Dendritic cell treated with granulocyte-macrophage colony-stimulating factor and Interleukin-4, amounts not matched to agents 40 ng/mL and 50 ng/mL, for 4 days (primary cell): ENCODE data around the gene SIRPA.

ENCODE experiments used
- H3K27ac Mint-ChIP-seq: one replicate; pipeline ENCODE4 v1.8.0; 2022; ENCODE audit warnings: mild to moderate bottlenecking, mixed read lengths
- H3K27me3 Mint-ChIP-seq: one replicate; pipeline ENCODE4 v1.8.0; 2022; ENCODE audit warnings: mild to moderate bottlenecking, mixed read lengths
- H3K36me3 Mint-ChIP-seq: one replicate; pipeline ENCODE4 v1.8.0; 2022; ENCODE audit warnings: low read depth, mixed read lengths
- H3K4me1 Mint-ChIP-seq: one replicate; pipeline ENCODE4 v1.8.0; 2022; ENCODE audit warnings: low read depth, mixed read lengths
- H3K4me3 Mint-ChIP-seq: one replicate; pipeline ENCODE4 v1.8.0; 2022; ENCODE audit warnings: mild to moderate bottlenecking, moderate library complexity, mixed read lengths
- H3K9me3 Mint-ChIP-seq: one replicate; pipeline ENCODE4 v1.8.0; 2022; ENCODE audit warnings: mixed read lengths
- intact Hi-C: fragments of 100-400 bp; cut with micrococcal nuclease; formaldehyde crosslinking; loops from one replicate; pipeline ENCODE4 v1.15.0; 2022

Gene SIRPA

DNA sequence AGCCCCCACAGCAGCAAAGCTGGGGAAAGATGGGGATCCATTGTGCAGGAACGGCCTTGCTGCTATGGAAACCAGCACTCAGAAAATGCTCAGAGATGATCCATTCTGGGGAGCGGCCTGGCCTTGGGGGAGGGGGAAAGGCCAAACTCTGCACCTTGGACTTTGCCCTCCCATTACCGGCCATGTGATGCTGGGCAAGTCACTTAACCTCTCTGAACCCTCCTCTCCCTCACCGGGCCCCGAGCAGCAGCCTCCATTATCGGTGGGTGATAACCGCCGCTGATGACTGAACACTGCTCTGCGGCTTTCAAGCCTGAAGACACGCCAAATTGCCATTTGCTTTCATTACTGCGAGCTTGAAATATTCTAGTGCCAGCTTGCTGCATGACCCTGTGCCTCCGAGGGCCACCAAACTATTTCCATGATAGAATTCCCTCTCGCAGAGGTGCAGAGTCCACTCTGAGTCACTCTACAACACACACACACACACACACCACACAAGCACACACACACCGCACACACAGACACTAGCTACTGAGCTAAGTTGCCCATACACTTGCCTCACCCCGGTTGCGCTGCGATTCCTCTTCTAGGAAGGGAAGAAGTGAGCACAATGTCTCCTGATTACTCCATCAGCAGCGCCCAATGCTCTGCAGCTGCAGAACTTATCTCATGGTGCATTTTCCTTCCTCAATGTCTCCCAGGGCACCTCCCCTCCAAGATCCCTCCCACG lies 20.6 kb upstream of the SIRPA start:
- intact Hi-C loops, result no loop called here
- H3K4me1 Mint-ChIP-seq, result peaks cover 65% of the 10 kb centered on the region
- H3K36me3 Mint-ChIP-seq, result no peaks in the 10 kb centered on the region
- H3K9me3 Mint-ChIP-seq, result peaks cover 6% of the 10 kb centered on the region
- H3K27ac Mint-ChIP-seq, result peak overlapping the region; percentile 76
- peak overlapping the region; percentile 53 for H3K4me3 Mint-ChIP-seq
- H3K27me3 Mint-ChIP-seq, result peaks cover 23% of the 10 kb centered on the region

GRCh38 chr20:1875183-1875554 lies 20.0 kb upstream of the SIRPA start:
- intact Hi-C loops, result no loop called here
- Mint-ChIP-seq H3K27me3 (peaks cover 28% of the 10 kb centered on the region), H3K4me3 (no peak overlapping the region), H3K36me3 (no peaks in the 10 kb centered on the region), H3K27ac (peak overlapping the region; percentile 76), H3K4me1 (peaks cover 62% of the 10 kb centered on the region), H3K9me3 (peaks cover 6% of the 10 kb centered on the region)

- peak overlapping the region; percentile 76 for H3K27ac Mint-ChIP-seq
- peaks cover 34% of the 10 kb centered on the region for H3K27me3 Mint-ChIP-seq
- H3K9me3 Mint-ChIP-seq, result peaks cover 6% of the 10 kb centered on the region
- no peaks in the 10 kb centered on the region for H3K36me3 Mint-ChIP-seq
- H3K4me3 Mint-ChIP-seq, result no peak overlapping the region
- H3K4me1 Mint-ChIP-seq, result peaks cover 62% of the 10 kb centered on the region
- intact Hi-C loops, result no loop called here
These were observed 19.4 kb upstream of the SIRPA start for GRCh38 chr20:1875762-1876161.

DNA sequence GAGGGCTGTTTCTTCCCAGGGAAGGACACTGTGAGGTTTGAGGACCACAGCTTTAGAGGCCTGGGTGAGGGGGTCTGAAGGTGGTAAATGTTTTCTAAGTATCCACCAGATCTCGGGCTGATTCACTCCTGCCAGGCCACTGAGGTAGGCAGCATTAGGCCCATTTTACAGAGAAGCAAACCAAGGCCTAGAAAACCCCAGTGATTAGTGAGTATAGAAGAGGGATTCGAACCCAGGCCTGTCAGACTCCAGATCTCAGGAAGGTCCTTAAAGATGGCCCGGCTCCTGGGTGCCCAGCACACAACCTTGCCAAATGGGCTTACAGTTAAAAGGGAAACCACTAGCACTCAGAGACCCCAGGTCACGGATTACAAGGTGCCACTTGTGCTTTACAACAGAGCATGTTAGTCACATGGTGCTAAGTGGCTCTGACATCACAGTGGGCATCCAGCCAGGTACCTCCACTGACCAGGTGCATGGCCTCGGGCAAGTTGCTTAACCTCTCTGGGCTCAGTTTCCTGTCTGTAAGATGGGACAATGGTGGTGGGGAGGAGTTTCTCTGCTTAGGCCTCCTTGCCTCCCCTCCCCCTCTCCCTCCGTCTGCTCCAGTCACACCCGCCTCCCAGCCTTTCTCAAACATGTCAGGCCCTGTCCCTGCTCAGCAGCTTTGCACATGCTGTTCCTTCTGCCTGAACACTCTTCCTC lies 18.8 kb upstream of the SIRPA start:
- H3K36me3 Mint-ChIP-seq, result no peaks in the 10 kb centered on the region
- peaks cover 6% of the 10 kb centered on the region for H3K9me3 Mint-ChIP-seq
- no peak overlapping the region for H3K27ac Mint-ChIP-seq

GRCh38 chr20:1876975-1877608 lies 18.1 kb upstream of the SIRPA start:
- H3K27me3 Mint-ChIP-seq, result peaks cover 46% of the 10 kb centered on the region
- no peaks in the 10 kb centered on the region for H3K36me3 Mint-ChIP-seq
- no peak overlapping the region for H3K4me3 Mint-ChIP-seq
- peaks cover 6% of the 10 kb centered on the region for H3K9me3 Mint-ChIP-seq
- H3K27ac Mint-ChIP-seq, result no peak overlapping the region
- intact Hi-C loops, result no loop called here
- H3K4me1 Mint-ChIP-seq, result peaks cover 62% of the 10 kb centered on the region

More for the DNA sequence above, 18.8 kb upstream of the SIRPA start:
- H3K4me1 Mint-ChIP-seq, result peaks cover 62% of the 10 kb centered on the region
- H3K27me3 Mint-ChIP-seq, result peaks cover 38% of the 10 kb centered on the region
- intact Hi-C loops, result no loop called here
- H3K4me3 Mint-ChIP-seq, result no peak overlapping the region

DNA sequence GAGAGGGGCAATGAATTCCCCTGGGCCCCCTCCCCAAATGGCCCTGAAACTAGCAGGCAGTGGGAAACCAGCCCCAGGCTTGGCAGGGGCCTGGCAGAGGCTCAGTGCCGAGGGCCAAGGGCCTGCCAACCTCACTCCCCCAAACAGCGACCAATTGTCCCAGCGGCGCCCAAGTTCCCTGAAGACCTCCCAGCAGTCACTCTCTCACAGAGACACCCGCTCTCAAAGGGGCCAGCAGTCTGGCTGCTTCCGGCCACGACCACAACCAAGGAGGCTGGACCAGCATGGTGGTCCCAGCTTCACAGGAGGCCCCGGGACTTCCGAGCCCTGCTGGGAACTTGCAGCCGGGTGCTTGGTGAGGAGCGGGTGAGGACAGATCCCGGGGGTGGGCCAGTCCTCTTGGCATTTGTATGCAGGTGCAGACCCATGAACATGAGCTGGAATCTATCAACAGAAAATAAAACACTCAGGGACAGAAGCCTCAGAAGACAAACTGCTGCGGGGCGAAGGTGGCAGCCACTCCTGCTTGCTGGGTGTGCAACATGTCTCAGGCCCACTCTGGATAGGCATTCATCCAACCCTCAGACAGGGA lies 17.5 kb upstream of the SIRPA start:
- no peaks in the 10 kb centered on the region for H3K36me3 Mint-ChIP-seq
- intact Hi-C loops, result no loop called here
- H3K4me3 Mint-ChIP-seq, result no peak overlapping the region
- H3K27ac Mint-ChIP-seq, result no peak overlapping the region
- peaks cover 50% of the 10 kb centered on the region for H3K27me3 Mint-ChIP-seq
- H3K4me1 Mint-ChIP-seq, result peaks cover 59% of the 10 kb centered on the region
- H3K9me3 Mint-ChIP-seq, result peaks cover 3% of the 10 kb centered on the region

GRCh38 chr20:1879369-1879768 lies 15.8 kb upstream of the SIRPA start:
- peaks cover 55% of the 10 kb centered on the region for H3K27me3 Mint-ChIP-seq
- intact Hi-C loops, result no loop called here
- H3K27ac Mint-ChIP-seq, result no peak overlapping the region
- no peak overlapping the region for H3K4me3 Mint-ChIP-seq
- no peaks in the 10 kb centered on the region for H3K9me3 Mint-ChIP-seq
- no peaks in the 10 kb centered on the region for H3K36me3 Mint-ChIP-seq
- peaks cover 60% of the 10 kb centered on the region for H3K4me1 Mint-ChIP-seq

GRCh38 chr20:1879934-1880333 lies 15.3 kb upstream of the SIRPA start:
- Mint-ChIP-seq H3K4me1 (peaks cover 56% of the 10 kb centered on the region), H3K27ac (no peak overlapping the region), H3K9me3 (no peaks in the 10 kb centered on the region), H3K36me3 (no peaks in the 10 kb centered on the region), H3K4me3 (no peak overlapping the region), H3K27me3 (peaks cover 59% of the 10 kb centered on the region)
- intact Hi-C loops, result loop anchor here (5.0 kb wide), 1 partner anchor 78 kb away; no protein-coding TSS in a partner anchor

DNA sequence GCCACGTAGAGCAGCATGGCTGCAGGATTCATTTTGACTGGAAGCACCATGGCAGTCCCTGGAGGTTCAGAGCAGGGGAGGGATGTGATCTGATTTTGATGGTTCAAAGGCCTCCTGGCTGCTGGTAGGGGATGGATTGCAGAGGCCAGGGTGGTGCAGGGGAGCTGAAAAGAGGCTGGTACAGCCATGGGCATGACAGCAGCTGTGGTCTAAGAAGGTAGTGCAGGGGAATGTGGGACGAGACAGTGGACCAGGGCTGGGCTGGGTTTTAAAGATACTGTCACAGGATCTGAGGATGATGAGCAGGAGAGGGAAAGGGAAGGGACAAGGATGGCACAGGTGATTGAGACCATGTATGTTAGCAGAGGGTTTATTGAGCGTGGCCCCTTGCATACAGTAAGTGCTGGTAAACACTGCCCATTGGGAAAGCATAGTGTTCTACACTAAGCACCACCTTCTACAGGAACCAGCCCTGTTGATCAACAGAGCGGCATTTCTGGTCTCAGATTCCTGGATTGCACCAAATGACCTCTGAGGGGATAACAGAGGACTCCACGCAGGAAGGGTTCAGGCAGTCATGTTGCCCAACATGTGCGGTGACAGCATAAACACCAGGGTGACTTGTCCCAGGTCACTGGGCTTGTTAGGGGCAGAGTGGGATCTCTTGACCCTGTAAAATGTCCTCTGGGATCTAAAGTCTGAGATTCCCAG lies 14.5 kb upstream of the SIRPA start:
- Mint-ChIP-seq H3K4me3 (no peak overlapping the region), H3K4me1 (peaks cover 50% of the 10 kb centered on the region), H3K36me3 (no peaks in the 10 kb centered on the region), H3K27ac (no peak overlapping the region), H3K27me3 (peaks cover 64% of the 10 kb centered on the region), H3K9me3 (no peaks in the 10 kb centered on the region)
- intact Hi-C loops, result loop anchor here (5.0 kb wide), 1 partner anchor 78 kb away; no protein-coding TSS in a partner anchor

DNA sequence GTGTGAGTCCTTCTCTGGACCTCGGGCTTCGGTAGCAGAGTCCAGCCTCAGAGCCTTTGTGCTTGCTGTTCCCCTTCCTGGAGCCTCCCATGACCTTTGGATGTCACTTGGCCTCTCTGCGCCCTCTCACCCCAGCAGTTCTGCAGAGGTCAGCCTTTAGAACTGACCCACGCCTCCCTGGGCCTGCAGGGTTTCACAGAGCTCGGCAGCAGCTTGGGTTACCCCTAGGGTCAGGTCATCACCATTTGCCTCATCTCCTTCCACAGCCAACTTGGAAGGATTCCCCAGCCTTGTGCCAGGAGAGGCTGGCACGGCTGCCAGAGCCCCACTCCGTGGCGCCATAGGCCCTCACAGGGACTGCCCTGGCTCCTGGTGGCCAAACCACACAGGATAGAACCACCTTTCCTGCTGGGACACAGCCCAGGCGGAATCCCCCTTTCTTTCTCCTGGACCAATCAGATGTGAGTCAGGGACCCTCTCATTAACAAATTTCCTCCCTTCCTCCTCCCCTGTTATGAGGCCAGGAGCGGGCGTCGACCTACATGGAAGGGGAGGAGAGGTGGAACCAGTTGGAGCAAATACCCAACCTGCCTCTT lies 13.9 kb upstream of the SIRPA start:
- intact Hi-C loops, result loop anchor here (5.0 kb wide), 1 partner anchor 79 kb away; no protein-coding TSS in a partner anchor
- peak overlapping the region; percentile 20 for H3K27ac Mint-ChIP-seq
- peaks cover 55% of the 10 kb centered on the region for H3K4me1 Mint-ChIP-seq
- H3K36me3 Mint-ChIP-seq, result no peaks in the 10 kb centered on the region
- H3K9me3 Mint-ChIP-seq, result no peaks in the 10 kb centered on the region
- H3K27me3 Mint-ChIP-seq, result peaks cover 71% of the 10 kb centered on the region
- H3K4me3 Mint-ChIP-seq, result no peak overlapping the region

DNA sequence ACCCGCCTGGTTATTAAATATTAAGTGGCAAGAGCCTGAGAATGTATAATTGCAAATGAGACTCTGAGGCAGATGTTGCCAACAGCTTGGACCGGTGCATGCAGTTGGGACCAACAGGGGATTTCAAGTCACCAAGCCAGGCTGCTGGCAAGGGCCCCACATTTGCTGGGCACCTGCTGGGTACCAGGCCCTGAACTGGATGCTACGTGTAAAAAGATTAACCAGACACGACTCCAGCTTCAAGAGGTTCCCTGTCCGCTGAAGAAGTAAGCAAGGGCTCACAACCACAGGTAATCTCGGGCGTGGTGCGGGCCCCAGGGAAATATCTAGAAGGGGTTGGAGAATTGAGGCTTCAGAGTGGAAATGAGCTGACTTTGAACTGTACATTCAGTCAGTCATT lies 13.2 kb upstream of the SIRPA start:
- Mint-ChIP-seq H3K27ac (no peak overlapping the region), H3K27me3 (peaks cover 73% of the 10 kb centered on the region), H3K9me3 (no peaks in the 10 kb centered on the region), H3K4me3 (no peak overlapping the region), H3K4me1 (peaks cover 57% of the 10 kb centered on the region), H3K36me3 (no peaks in the 10 kb centered on the region)
- intact Hi-C loops, result loop anchor here (5.0 kb wide), 1 partner anchor 80 kb away; no protein-coding TSS in a partner anchor

DNA sequence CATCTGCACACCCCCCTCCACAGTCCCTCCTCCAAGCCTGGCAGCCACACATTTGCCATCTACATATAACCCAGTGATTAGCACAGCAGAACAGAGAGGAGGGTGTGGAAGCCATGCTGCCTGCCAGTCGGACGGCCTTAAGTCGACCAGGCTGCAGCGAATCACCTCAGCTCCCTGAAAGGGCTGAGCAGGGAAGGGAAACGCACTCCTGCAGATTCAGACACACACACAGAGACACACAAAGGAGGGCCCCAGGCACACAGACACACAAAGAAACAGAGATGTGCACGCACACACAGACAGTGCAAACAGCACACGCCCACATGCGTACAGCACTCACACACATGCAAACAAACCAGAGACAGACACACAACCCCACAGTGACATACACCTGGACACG lies 11.2 kb upstream of the SIRPA start:
- H3K27ac Mint-ChIP-seq, result no peak overlapping the region
- peaks cover 68% of the 10 kb centered on the region for H3K27me3 Mint-ChIP-seq
- H3K4me1 Mint-ChIP-seq, result peaks cover 72% of the 10 kb centered on the region
- H3K4me3 Mint-ChIP-seq, result peak overlapping the region; percentile 2
- no peaks in the 10 kb centered on the region for H3K9me3 Mint-ChIP-seq
- H3K36me3 Mint-ChIP-seq, result peaks cover 6% of the 10 kb centered on the region
- intact Hi-C loops, result loop anchor here (5.0 kb wide), 1 partner anchor 82 kb away; no protein-coding TSS in a partner anchor

DNA sequence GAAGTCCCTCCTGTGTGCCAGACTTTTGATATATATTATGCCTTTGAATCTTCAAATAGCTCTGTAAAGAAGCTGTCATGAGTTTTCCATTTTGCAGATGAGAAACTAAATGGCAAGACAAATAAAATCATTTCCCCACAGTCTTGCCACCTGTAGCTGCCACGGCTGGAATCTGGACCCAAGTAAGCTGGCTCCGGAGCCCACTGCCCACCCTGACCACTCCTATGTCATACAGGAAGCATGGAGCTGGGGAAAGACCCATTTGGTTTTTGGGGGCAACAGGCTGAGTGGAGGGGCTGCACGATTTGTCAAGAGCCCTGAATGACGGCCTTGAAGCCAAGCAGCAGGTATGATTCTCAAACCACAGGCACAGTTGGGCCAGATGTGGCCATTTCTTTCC lies 10.0 kb upstream of the SIRPA start:
- intact Hi-C loops, result no loop called here
- Mint-ChIP-seq H3K27me3 (peaks cover 59% of the 10 kb centered on the region), H3K9me3 (no peaks in the 10 kb centered on the region), H3K27ac (no peak overlapping the region), H3K36me3 (peaks cover 8% of the 10 kb centered on the region), H3K4me1 (peaks cover 77% of the 10 kb centered on the region), H3K4me3 (no peak overlapping the region)
